Naive thymus-derived CD4-positive, alpha-beta T cell (primary cell): ENCODE data around the gene BRSK1. TPM values are rescaled to one million over a fixed set of nuclear protein-coding genes. Genes with fewer than 3 reads are reported as not detected.

ENCODE experiments used
- ATAC-seq: fragments of 150-1000 bp; cut with Tn5 transposase; 2 replicates; pipeline ENCODE4 v1.10.0; 2021; ENCODE audit warnings: mild to moderate bottlenecking, moderate library complexity
- CTCF ChIA-PET: fragments of 350-600 bp; sonication (Branson Sonifier 250); formaldehyde crosslinking; loops from one replicate; lab custom pipeline; 2021; ENCODE audit warnings: antibody characterized with exemption; lab: Charles Lee
- POLR2A ChIA-PET: fragments of 350-600 bp; sonication (Branson Sonifier 250); formaldehyde crosslinking; loops from one replicate; lab custom pipeline; 2021; ENCODE audit warnings: antibody characterized with exemption, inconsistent platforms; lab: Charles Lee
- DNase-seq, 9 donors: peaks; one replicate each; pipeline versions ENCODE4 v3.0.0 to v3.0.0-alpha.2; 2020 to 2022; ENCODE audit warnings: mixed read lengths in 1 of 9
- H3K27ac ChIP-seq: one replicate; pipeline ENCODE4 v1.7.0; 2013; ENCODE audit warnings: mild to moderate bottlenecking, low read depth, low read length, moderate library complexity
- H3K27me3 ChIP-seq, 2 donors: one replicate each; pipeline ENCODE4 v1.7.0; 2013; ENCODE audit warnings: low read length in 2 of 2, mild to moderate bottlenecking in 2 of 2, moderate library complexity in 2 of 2; ENCODE audit not compliant: control insufficient read depth in 2 of 2, insufficient read depth in 2 of 2
- H3K36me3 ChIP-seq, 3 experiments: 1 replicate in 2 of 3; 2 replicates in 1 of 3; pipeline ENCODE4 v1.7.0; 2013; ENCODE audit warnings: low read length in 3 of 3, mild to moderate bottlenecking in 3 of 3, moderate library complexity in 1 of 3; ENCODE audit not compliant: insufficient read depth in 3 of 3, control insufficient read depth in 2 of 3
- H3K4me1 ChIP-seq, 2 donors: one replicate each; pipeline ENCODE4 v1.7.0; 2013; ENCODE audit warnings: low read length in 2 of 2, mild to moderate bottlenecking in 2 of 2, moderate library complexity in 1 of 2; ENCODE audit not compliant: control insufficient read depth in 2 of 2, insufficient read depth in 2 of 2
- H3K4me3 ChIP-seq: 2 replicates; pipeline ENCODE4 v1.7.0; 2013; ENCODE audit warnings: mild to moderate bottlenecking, low read length
- H3K9me3 ChIP-seq, 3 experiments: 1 replicate in 2 of 3; 2 replicates in 1 of 3; pipeline ENCODE4 v1.7.0; 2013; ENCODE audit warnings: low read length in 3 of 3; ENCODE audit not compliant: control insufficient read depth in 2 of 3
- H3K27ac Mint-ChIP-seq, 9 donors: one replicate each; pipeline ENCODE4 v1.8.0; 2020 to 2022; ENCODE audit warnings: mixed read lengths in 9 of 9, mild to moderate bottlenecking in 8 of 9, moderate library complexity in 5 of 9, inconsistent platforms in 2 of 9
- H3K27me3 Mint-ChIP-seq, 5 donors: one replicate each; pipeline ENCODE4 v1.8.0; 2021 to 2022; ENCODE audit warnings: mixed read lengths in 5 of 5, mild to moderate bottlenecking in 1 of 5
- H3K36me3 Mint-ChIP-seq, 5 donors: one replicate each; pipeline ENCODE4 v1.8.0; 2020 to 2022; ENCODE audit warnings: mixed read lengths in 5 of 5, mild to moderate bottlenecking in 3 of 5, inconsistent platforms in 1 of 5
- H3K4me1 Mint-ChIP-seq, 7 donors: one replicate each; pipeline ENCODE4 v1.8.0; 2020 to 2022; ENCODE audit warnings: mixed read lengths in 7 of 7, mild to moderate bottlenecking in 3 of 7, inconsistent platforms in 1 of 7
- H3K4me3 Mint-ChIP-seq, 10 donors: one replicate each; pipeline ENCODE4 v1.8.0; 2020 to 2022; ENCODE audit warnings: mild to moderate bottlenecking in 10 of 10, mixed read lengths in 10 of 10, moderate library complexity in 6 of 10, inconsistent platforms in 2 of 10
- H3K9me3 Mint-ChIP-seq, 11 donors: one replicate each; pipeline ENCODE4 v1.8.0; 2020 to 2022; ENCODE audit warnings: mixed read lengths in 11 of 11, mild to moderate bottlenecking in 4 of 11, inconsistent platforms in 1 of 11, moderate library complexity in 1 of 11
- intact Hi-C, 2 donors: fragments of 100-400 bp; cut with micrococcal nuclease; formaldehyde crosslinking; loops; one replicate each; pipeline ENCODE4 v1.15.1; 2023
- polyA plus RNA-seq, 2 donors: library from polyadenylated mRNA; unstranded; fragments of 300-500 nt; fragmentation: Illumina TruSeq; gene quantifications; one replicate each; pipeline ENCODE4 v1.2.3, GENCODE V29; 2021
- total RNA-seq, 6 experiments: library from RNA in 5 of 6; stranded (reverse) in 5 of 6; gene quantifications; 1 replicate in 5 of 6; 2 replicates in 1 of 6; pipeline ENCODE4 v1.2.3 and lab custom pipeline; 2021 to 2026

Gene BRSK1
- total and polyA plus RNA-seq, 7 experiments from 2014 or later, result 0.41 to 6.3 (median 3.4) TPM; not detected in 2

GRCh38 chr19:55279770-55280643 is 3.8 kb upstream of the BRSK1 start, which contains the start of gene HSPBP1:
TSS of gene HSPBP1 (minus strand) at chr19:55280110. CDS start at chr19:55279608, 502 bp downstream.
- Histone ChIP-seq H3K4me1 (peaks cover 6 to 32% of the 10 kb centered on the region in 2 donors), H3K27ac (peak within 1 kb of the TSS; percentile 89), H3K9me3 (no peaks in the 10 kb centered on the region), H3K27me3 (no peaks in the 10 kb centered on the region), H3K4me3 (peak within 1 kb of the TSS; percentile 91), H3K36me3 (peaks cover 0 to 24% (median 0%) of the 10 kb centered on the region in 3 experiments)
- CTCF ChIA-PET, result interaction anchor here (0.8 to 1.5 kb wide), 3 partner anchors 11 to 139 kb away, joined by 4 to 6 read pairs (median 5); no protein-coding TSS in a partner anchor
- Mint-ChIP-seq H3K27ac (peak within 1 kb of the TSS; percentile 91 to 100 (median 98)), H3K27me3 (peaks cover 0 to 9% (median 0%) of the 10 kb centered on the region in 5 donors), H3K36me3 (peaks cover 0 to 19% (median 8%) of the 10 kb centered on the region in 5 donors), H3K4me3 (peak within 1 kb of the TSS; percentile 92 to 100 (median 98)), H3K9me3 (peaks cover 0 to 1% (median 0%) of the 10 kb centered on the region in 11 donors), H3K4me1 (peaks cover 12 to 52% (median 39%) of the 10 kb centered on the region in 7 donors)
- DNase-seq, result peak; percentile 88 to 96 (median 96)
- intact Hi-C loops, result loop anchor here (1.0 to 2.0 kb wide), 15 partner anchors 12 to 344 kb away; partner anchors contain the start of genes KMT5C (in 2 of the 2), PPP6R1 (in 2 of the 2), RPL28 (in 2 of the 2) and ZNF628 (in 2 of the 2)
- POLR2A ChIA-PET, result interaction anchor here (0.5 to 8.2 kb wide), 13 partner anchors 10 to 375 kb away, joined by 3 to 156 read pairs (median 5); partner anchors contain the start of genes KMT5C, PPP6R1, RPL28 and TMEM238
- ATAC-seq, result peak; percentile 92

- peaks cover 6% of the 10 kb centered on the region in 2 donors for H3K4me1 ChIP-seq
- intact Hi-C loops, result no loop called here
- no peak for DNase-seq
- no peaks in the 10 kb centered on the region for H3K9me3 Mint-ChIP-seq
- H3K27me3 Mint-ChIP-seq, result peaks cover 0 to 9% (median 0%) of the 10 kb centered on the region in 5 donors
- H3K27ac ChIP-seq, result no peak overlapping the region
- H3K27ac Mint-ChIP-seq, result peak overlapping the region in 1 of 9 donors; percentile 43
- H3K36me3 ChIP-seq, result peaks cover 0 to 3% (median 0%) of the 10 kb centered on the region in 3 experiments
- ATAC-seq, result no peak
- H3K27me3 ChIP-seq, result no peaks in the 10 kb centered on the region
- peaks cover 0 to 4% (median 0%) of the 10 kb centered on the region in 5 donors for H3K36me3 Mint-ChIP-seq
- no peaks in the 10 kb centered on the region for H3K9me3 ChIP-seq
- no peak overlapping the region for H3K4me3 ChIP-seq
- ChIA-PET CTCF (no interaction called here), POLR2A (interaction anchor here (8.2 kb wide), 1 partner anchor 27 kb away, joined by 156 read pairs; the partner anchor contains the start of gene PPP6R1)
- H3K4me3 Mint-ChIP-seq, result peak overlapping the region in 3 of 10 donors; percentile 20 to 62 (median 32)
- H3K4me1 Mint-ChIP-seq, result peaks cover 12 to 35% (median 30%) of the 10 kb centered on the region in 7 donors
Measured at GRCh38 chr19:55284405-55285058, 735 bp downstream of the BRSK1 start.

- H3K4me1 ChIP-seq, result peaks cover 4 to 6% of the 10 kb centered on the region in 2 donors
- peaks cover 6 to 27% (median 22%) of the 10 kb centered on the region in 7 donors for H3K4me1 Mint-ChIP-seq
- intact Hi-C loops, result no loop called here
- no peak overlapping the region for H3K4me3 ChIP-seq
- peak overlapping the region in 3 of 10 donors; percentile 8 to 62 (median 20) for H3K4me3 Mint-ChIP-seq
- H3K36me3 Mint-ChIP-seq, result no peaks in the 10 kb centered on the region
- no peaks in the 10 kb centered on the region for H3K9me3 Mint-ChIP-seq
- DNase-seq (no peak), ATAC-seq (no peak)
- H3K27me3 Mint-ChIP-seq, result peaks cover 0 to 9% (median 0%) of the 10 kb centered on the region in 5 donors
- ChIA-PET POLR2A (no interaction called here), CTCF (interaction anchor here (1.0 kb wide), 1 partner anchor 17 kb away, joined by 3 read pairs; no protein-coding TSS in a partner anchor)
- H3K27me3 ChIP-seq, result no peaks in the 10 kb centered on the region
- H3K36me3 ChIP-seq, result no peaks in the 10 kb centered on the region
- H3K27ac Mint-ChIP-seq, result peak overlapping the region in 1 of 9 donors; percentile 8
- H3K9me3 ChIP-seq, result no peaks in the 10 kb centered on the region
- H3K27ac ChIP-seq, result no peak overlapping the region
Measured at GRCh38 chr19:55285229-55285890, 1.6 kb downstream of the BRSK1 start.

GRCh38 chr19:55287361-55288079 is 3.7 kb downstream of the BRSK1 start:
- DNase-seq (no peak), ATAC-seq (no peak)
- CTCF ChIA-PET, result no interaction called here
- no peak overlapping the region for H3K27ac ChIP-seq
- no peaks in the 10 kb centered on the region for H3K4me1 ChIP-seq
- no peaks in the 10 kb centered on the region for H3K36me3 ChIP-seq
- no peaks in the 10 kb centered on the region for H3K27me3 ChIP-seq
- no peak overlapping the region for H3K27ac Mint-ChIP-seq
- no peaks in the 10 kb centered on the region for H3K9me3 Mint-ChIP-seq
- intact Hi-C loops, result no loop called here
- no peaks in the 10 kb centered on the region for H3K9me3 ChIP-seq
- peaks cover 0 to 9% (median 0%) of the 10 kb centered on the region in 5 donors for H3K27me3 Mint-ChIP-seq
- POLR2A ChIA-PET, result interaction anchor here (1.2 kb wide), 1 partner anchor 28 kb away, joined by 3 read pairs; the partner anchor contains the start of gene PPP6R1
- H3K36me3 Mint-ChIP-seq, result no peaks in the 10 kb centered on the region
- H3K4me1 Mint-ChIP-seq, result peaks cover 0 to 22% (median 16%) of the 10 kb centered on the region in 7 donors
- no peak overlapping the region for H3K4me3 ChIP-seq
- H3K4me3 Mint-ChIP-seq, result no peak overlapping the region

GRCh38 chr19:55289117-55289796 is 5.5 kb downstream of the BRSK1 start:
- Histone ChIP-seq H3K27me3 (no peaks in the 10 kb centered on the region), H3K4me3 (no peak overlapping the region), H3K27ac (no peak overlapping the region), H3K9me3 (no peaks in the 10 kb centered on the region), H3K4me1 (no peaks in the 10 kb centered on the region), H3K36me3 (no peaks in the 10 kb centered on the region)
- no peaks in the 10 kb centered on the region for H3K36me3 Mint-ChIP-seq
- intact Hi-C loops, result no loop called here
- no peaks in the 10 kb centered on the region for H3K9me3 Mint-ChIP-seq
- ChIA-PET CTCF (no interaction called here), POLR2A (interaction anchor here (1.6 kb wide), 1 partner anchor 34 kb away, joined by 4 read pairs; no protein-coding TSS in a partner anchor)
- H3K4me1 Mint-ChIP-seq, result peaks cover 0 to 9% (median 5%) of the 10 kb centered on the region in 7 donors
- H3K27ac Mint-ChIP-seq, result no peak overlapping the region
- ATAC-seq, result no peak
- no peak for DNase-seq
- H3K4me3 Mint-ChIP-seq, result no peak overlapping the region
- no peaks in the 10 kb centered on the region for H3K27me3 Mint-ChIP-seq
